Thyroid gland (tissue), 4 donors: ENCODE measurements around the gene BRD3OS. TPM values are rescaled to one million over a fixed set of nuclear protein-coding genes. Genes with fewer than 3 reads are reported as not detected.

ENCODE experiments used
- total RNA-seq, 4 donors: library from RNA; depleted of rRNA; stranded (reverse); fragments of >200 nt; gene quantifications; one replicate each; pipeline ENCODE4 v1.2.3, GENCODE V29; 2016

The BRD3OS gene
- total RNA-seq, 4 donors from 2014 or later, result 26.4 to 29.3 (median 27.2) TPM

Other genes with a start within 250 kb of the BRD3OS start
- 10 to 100 TPM; 15.0 to 25.7 (median 20.5) TPM for gene VAV2, start 33.2 kb upstream of the BRD3OS start, total RNA-seq
- gene BRD3, start 42.5 kb downstream of the BRD3OS start, total RNA-seq, result 10 to 100 TPM; 21.6 to 42.7 (median 28.7) TPM
- gene WDR5, start 110.6 kb downstream of the BRD3OS start, total RNA-seq, result 10 to 100 TPM; 24.1 to 40.1 (median 27.1) TPM
- not detected for gene RNU6ATAC, start 139.1 kb downstream of the BRD3OS start, total RNA-seq